Jurkat, Clone E6-1 (cell line): ENCODE results near the gene XPNPEP2. TPM values are rescaled to one million over a fixed set of nuclear protein-coding genes. Genes with fewer than 3 reads are reported as not detected.

Source experiments
- DNase-seq: peaks from one replicate; pipeline ENCODE4 v3.0.0-alpha.2; 2011; ENCODE audit warnings: low read depth, low spot score
- H3K4me3 ChIP-seq: 2 replicates; pipeline ENCODE4 v1.5.1; 2011; ENCODE audit warnings: mild to moderate bottlenecking, low read length, control low read depth, moderate library complexity
- polyA plus RNA-seq: library from polyadenylated mRNA; unstranded; fragments of >200 nt; gene quantifications from one replicate; pipeline ENCODE4 v1.2.1, GENCODE V29; 2012; ENCODE audit warnings: missing spikeins; ENCODE audit not compliant: insufficient read length, insufficient read depth

Gene XPNPEP2, protein sequence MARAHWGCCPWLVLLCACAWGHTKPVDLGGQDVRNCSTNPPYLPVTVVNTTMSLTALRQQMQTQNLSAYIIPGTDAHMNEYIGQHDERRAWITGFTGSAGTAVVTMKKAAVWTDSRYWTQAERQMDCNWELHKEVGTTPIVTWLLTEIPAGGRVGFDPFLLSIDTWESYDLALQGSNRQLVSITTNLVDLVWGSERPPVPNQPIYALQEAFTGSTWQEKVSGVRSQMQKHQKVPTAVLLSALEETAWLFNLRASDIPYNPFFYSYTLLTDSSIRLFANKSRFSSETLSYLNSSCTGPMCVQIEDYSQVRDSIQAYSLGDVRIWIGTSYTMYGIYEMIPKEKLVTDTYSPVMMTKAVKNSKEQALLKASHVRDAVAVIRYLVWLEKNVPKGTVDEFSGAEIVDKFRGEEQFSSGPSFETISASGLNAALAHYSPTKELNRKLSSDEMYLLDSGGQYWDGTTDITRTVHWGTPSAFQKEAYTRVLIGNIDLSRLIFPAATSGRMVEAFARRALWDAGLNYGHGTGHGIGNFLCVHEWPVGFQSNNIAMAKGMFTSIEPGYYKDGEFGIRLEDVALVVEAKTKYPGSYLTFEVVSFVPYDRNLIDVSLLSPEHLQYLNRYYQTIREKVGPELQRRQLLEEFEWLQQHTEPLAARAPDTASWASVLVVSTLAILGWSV
- polyA plus RNA-seq = 0.44 TPM

DNA sequence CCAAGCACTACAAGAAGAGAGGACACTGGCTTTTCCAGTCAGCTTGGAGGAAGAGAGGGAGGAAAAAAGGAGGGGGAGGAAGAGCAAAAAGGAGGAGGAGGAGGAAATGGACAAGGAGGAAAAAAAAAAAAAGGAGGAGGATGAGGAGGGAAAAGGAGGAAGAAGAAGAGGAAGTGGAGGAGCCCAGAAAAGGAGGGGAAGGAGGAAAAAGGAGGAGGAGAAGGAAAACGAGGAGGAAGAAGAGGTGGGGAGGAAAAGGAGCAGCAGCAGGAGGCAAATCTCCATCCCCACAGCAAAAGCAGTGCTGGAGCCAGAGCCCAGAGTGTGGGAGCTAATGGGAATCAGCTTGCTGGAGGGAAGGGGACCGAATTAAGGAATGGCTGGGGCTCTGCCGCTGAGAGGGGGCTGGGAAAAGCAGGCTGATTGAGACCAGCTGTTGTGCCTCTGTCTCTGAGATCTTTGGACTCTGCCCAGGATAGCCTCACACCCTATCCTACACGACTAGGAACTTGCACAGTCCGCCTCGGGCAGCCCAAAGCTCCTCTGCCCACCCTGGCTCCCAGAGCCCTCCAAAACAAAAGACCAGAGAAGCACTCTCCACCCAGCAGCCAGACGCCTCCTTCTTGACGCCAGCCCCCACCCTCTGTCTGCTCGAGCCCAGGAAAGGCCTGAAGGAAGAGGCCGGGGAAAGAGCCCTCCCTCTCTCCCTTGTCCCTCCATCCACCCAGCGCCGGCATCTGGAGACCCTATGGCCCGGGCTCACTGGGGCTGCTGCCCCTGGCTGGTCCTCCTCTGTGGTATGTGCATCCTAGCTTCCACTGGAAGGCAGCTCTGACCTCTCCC lies at the start of gene XPNPEP2:
TSS of gene XPNPEP2 (plus strand) at position 514 of the 843 bp plus-strand sequence. CDS start at position 749, 235 bp downstream.
- no peak for DNase-seq
- H3K4me3 ChIP-seq = no peak within 1 kb of the TSS

DNA sequence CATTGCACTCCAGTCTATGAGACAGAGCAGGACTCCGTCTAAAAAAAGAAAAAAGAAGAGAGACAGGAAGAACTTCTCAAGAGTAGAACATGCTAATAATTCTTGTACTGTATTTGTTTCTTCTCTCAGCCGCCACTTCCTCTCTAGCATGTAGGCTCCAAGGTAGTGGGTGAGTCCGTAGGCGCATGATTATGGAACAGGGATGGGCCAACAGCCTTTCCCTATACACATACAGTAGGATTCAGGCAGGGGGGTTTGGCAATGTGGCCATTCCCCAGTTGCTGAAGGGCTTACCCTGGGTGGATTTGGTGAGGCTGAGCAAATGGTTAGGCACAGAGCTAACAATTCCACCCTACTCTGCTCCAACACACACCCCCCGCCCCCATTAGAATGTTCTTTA lies 49.0 kb upstream of the XPNPEP2 start:
- H3K4me3 ChIP-seq = no peak overlapping the region

DNA sequence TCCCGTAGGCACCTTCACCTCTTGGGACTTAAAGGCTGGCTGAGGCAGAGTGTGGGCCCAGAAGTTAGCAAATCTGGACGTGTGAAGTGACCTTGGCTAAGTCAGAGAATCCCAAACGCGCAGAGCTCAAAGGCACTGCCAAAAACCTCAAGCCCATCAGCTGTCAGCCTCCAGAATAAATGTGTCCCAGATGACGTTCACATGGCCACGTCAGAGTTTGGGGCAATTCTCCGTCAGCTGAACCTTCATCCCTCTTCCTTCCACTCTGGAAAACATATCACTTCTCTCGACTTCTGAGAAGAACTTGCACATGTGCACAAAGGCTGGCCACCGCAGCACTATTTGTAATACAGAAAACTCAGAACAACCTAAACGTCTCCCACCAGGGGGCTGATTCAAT lies 48.3 kb upstream of the XPNPEP2 start:
- DNase-seq = peak; percentile 2
- H3K4me3 ChIP-seq = no peak overlapping the region

More for the DNA sequence above, 49.0 kb upstream of the XPNPEP2 start:
- DNase-seq = no peak

DNA sequence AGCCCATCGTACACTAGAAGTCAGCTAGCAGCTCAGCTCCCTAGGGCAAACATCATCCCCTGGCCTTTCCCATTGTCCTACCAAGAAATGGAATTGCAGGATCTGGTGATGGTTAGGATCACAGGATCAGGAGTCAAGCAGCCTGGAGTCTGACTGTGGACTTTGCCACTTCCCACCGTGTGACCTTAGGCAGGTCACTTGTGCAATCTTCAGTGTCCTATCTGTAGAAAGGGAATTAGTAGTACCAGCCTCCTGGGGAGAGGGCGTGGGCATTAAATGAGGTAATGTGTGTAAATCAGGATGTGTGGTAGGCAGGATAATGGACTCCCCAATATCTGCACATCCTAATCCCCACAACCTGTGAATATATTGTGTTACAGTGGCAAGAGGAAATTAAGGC lies 45.4 kb upstream of the XPNPEP2 start:
- H3K4me3 ChIP-seq = no peak overlapping the region
- no peak for DNase-seq

DNA sequence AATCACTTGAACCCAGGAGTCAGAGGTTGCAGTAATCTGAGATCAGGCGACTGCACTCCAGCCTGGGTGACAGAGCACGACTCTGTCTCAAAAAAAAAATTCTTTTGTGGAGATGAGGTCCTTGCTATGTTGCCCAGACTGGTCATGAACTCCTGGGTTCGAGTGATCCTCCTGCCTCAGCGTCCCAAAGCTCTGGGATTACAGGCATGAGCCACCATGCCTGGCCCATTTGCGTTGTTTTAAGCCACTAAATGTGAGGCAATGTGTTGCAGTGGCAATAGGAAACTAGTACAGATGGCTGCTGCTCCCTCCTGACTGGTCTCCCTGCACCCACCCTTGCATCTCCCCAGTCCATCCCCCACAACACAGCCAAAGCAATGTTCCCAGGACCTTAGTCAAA lies 44.0 kb upstream of the XPNPEP2 start:
- H3K4me3 ChIP-seq = no peak overlapping the region
- DNase-seq = no peak

DNA sequence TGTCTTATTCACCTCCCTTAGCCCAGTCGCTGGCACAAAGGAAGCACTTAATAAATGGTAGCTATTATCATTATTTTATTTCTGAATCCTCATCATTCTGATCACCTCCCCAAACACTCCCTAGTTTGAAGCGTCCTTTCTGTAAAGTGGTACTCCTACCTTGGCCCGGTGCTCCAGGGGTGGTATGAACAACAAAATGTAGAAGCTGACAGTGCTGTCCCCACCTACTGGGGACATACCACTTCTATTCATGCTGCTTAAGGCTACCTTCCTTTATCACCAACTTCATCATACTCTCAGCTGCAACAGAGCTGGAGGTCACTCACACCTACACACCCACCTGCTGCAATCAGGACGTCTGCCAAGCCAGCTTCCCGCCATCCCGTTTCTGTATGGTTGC lies 43.2 kb upstream of the XPNPEP2 start:
- H3K4me3 ChIP-seq = no peak overlapping the region
- no peak for DNase-seq

DNA sequence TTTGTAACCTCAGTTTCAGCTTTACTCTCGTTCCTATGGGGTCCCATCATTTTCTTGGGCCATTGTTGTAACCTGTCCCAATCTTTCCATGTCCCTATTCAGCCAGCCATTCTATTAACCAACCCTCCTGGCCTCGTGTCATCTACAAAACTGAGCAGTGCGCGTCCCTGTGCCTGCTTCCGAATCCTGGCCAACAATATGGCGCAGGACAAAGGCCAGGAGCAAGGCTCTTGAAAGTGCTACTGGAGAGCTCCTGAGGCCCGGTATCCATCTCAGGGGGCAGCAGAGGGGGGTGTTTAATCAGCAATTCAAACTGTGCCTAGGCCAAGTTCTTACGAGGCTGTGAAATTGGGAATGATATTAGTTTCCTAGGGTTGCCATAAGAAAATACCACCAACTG lies 42.8 kb upstream of the XPNPEP2 start:
- H3K4me3 ChIP-seq = no peak overlapping the region
- no peak for DNase-seq

DNA sequence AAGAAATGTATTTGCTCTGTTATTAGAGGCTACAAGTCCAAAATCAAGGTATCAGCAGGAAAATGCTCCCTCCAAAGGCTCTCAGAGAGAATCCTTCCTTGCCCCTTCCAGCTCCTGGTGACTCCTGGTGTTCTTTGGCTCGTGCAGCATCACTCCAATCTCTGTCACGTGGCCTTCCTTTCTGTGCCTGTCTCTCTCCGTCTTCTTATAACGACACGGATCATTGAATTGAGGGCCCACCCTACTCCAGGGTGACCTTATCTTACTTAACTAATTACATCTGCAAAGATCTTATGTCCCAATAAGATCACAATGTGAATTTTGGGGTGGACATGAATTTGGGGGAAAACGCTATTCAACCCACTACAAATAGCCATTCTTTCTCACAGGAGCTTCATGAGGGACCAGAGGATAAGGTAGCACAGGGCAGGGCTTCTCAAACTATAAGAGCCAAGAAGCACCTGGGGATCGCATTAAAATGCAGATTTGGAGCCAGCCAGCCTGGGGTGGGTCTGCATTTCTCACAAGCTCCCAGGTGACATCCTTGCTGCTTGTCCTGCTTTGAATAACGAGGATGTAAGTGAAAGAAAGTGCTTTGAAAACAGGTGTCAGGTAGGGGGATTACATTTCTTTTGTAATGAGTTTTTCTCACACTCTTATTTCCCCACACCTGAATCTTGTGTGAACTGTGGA lies 42.2 kb upstream of the XPNPEP2 start:
- no peak for DNase-seq
- no peak overlapping the region for H3K4me3 ChIP-seq

DNA sequence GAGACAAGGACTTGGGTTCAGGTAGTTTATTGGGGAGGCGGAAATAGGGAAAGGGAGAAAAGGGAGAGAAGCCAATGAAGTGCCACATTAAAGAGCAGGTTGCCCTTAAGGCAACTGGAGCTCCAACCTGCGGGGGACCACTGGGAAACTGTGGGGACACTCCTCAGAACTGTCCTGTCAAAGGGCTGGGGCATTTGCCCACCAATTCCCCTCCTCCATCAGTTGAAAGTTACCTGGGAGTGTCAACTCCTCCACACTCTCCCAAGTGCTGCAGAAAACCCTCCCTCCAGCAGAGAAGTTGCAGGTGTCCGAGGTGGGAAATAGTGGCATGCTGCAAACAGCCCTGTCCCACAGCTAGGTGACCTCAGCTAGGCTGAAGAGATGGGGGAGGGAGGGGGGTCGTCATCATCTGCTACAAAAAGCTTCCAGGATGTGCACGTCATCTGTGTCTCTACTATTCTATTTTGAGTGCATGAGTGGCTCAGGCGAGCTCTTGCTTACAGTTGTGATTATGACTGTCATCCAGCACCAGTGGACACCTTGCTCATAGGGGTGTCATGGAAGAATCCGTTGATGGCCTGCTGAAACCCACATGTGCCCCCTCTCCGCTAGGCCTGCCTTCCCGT lies 41.5 kb upstream of the XPNPEP2 start:
- H3K4me3 ChIP-seq = no peak overlapping the region
- no peak for DNase-seq

DNA sequence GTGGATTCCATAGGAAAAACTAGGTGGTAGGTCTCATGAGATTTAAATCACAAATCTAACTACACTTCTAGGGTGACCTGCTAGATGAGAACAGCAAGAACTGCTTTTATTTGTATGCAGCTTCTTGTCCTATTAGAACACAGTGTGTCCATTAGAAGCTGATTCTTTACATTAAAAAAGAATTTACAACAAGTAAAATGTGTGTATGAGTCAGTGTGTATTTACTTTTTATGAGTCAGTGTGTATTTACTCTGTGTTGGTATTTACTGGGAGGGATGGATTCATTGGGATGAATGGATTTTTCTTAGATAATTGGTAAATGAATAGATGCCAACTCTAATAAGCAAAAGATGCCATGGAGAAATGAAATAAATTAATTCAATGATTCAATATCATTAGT lies 40.6 kb upstream of the XPNPEP2 start:
- no peak for DNase-seq

DNA sequence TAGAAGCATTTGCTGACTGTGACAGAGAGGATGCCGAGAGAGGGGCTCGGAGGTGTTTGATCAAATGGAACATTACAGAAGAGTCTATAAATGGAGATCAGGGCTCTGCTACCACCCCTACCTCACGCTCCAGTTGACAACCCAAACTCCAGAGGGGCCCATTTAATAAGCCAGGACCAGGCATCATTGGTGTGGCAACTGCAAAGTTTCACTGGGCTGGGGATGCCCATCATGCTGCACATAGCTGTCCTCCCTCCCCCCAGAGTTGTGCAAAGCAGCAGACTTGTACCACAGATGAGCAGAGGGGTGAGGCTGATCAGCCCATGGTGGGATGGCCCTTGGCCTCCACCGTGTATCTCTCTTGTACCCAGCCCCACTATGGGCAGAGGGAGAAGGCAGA lies 38.2 kb upstream of the XPNPEP2 start:
- DNase-seq = no peak
- no peak overlapping the region for H3K4me3 ChIP-seq

More for the DNA sequence above, 40.6 kb upstream of the XPNPEP2 start:
- no peak overlapping the region for H3K4me3 ChIP-seq

DNA sequence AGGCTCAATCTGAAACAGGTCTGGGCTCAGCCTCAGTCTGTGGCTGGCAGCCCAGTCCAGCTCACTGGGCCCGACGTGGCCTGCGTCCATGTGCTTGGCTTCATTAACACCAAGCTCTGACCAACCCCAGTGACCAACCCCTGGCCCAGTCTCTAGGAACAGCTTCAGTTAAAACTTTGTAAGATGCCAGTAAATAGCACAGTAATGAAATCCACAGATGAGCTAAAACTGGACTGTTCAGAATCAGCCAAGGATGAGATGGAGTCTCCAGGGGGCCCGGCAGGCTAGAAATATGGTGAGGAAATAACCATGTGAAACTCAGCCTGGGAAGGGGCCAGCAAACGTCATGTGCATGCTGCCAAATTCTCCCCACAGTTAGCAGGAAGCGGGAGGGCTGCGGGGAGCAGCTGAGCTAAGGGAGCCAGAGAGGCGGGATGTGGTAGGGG lies 37.1 kb upstream of the XPNPEP2 start:
- H3K4me3 ChIP-seq = no peak overlapping the region
- DNase-seq = no peak

DNA sequence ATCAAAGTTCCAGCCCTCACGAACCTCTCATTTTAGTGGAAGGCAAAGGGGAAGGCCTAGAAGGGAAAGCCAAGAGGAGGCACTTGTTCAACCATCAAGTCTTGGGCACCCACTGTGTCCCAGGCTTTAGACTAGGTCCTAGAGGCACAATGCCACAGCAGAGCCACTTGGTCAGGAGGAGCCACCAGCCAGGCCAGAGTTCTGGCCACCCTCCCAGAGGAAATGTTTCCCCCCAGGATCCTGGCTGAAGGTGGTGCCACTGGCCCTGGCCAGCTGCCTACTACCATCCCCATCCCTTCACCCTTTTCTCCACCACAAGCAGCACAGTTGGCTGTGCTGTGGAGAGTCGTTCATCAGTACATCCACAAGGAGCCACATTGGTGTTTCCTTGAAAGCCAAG lies 34.3 kb upstream of the XPNPEP2 start:
- no peak for DNase-seq
- H3K4me3 ChIP-seq = no peak overlapping the region

DNA sequence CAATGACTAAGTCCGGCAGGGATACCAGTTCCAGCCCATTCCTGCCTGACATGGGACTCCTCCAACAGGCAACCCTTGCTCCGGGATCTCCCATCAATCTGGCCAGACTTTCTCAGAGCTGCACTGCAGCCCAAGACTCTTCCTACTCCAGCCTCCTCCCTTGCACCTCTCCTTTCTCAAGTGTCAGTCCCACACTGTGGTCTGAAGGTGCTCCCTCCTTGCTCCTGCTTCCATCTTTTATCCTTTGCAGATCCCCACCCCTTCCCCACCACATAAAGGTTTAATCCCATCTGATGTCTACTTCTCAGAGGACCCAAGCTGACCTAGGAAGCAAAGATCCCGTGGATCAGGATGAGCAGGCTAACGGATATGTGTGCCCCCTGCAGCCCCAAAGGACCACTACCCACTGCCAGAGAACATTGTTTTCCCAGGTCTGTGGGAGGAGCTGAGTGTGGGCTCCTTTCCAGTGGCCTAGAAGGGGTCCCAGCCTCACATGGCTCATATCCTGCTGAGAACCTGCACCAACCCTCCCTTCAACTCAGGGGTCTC lies 33.3 kb upstream of the XPNPEP2 start:
- H3K4me3 ChIP-seq = no peak overlapping the region
- DNase-seq = no peak

DNA sequence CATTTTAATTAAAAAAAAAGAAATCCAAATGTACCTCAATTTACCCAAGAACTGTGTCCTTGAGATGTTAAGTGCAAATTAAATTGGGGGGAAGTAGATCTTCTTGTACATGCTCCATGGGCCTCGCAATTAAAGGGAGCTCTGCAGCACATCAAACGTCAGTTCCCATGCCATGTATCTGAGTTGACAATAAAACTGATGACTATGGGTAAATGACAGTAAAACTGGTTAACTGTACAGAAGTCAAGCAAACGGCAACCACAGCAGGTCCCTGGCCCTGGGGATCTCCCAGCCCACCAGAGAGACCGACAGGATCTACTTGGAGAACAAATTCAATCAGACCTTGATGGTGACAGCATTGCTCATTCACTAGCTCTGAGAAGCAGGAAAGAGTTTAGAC lies 32.8 kb upstream of the XPNPEP2 start:
- DNase-seq = no peak
- no peak overlapping the region for H3K4me3 ChIP-seq

DNA sequence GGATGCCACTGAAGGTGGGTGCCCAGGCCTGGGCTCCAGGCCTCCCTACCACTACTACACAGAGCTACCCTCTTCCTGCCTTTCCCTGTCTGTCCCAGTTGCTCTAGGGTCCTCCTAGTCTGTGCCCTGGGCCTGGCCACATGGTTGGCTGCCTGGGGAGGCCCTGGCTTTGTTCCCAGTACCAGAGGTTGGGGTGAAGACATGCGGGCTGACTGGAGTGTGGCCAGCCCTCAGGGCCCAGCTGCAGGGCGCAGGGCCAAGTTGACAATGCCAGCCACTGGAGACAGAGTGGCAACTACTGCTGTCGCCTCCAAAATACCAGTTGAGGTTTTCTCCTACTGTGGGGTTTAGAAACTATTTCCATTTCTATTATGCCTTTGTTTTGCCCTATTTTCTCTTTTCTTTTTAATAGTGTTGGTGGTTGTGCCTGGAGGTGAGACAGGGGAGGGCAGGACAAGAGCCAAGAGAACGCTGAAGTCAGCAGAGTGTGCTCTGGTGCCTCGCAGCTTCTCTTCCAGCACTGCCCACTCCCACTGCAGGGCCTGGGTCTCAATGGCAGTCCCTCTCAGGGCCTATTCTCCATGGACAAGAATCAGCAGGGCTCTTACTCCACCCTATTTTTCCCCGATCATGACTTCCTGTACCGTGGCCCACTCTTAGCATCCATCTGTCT lies 32.2 kb upstream of the XPNPEP2 start:
- no peak overlapping the region for H3K4me3 ChIP-seq
- DNase-seq = no peak

DNA sequence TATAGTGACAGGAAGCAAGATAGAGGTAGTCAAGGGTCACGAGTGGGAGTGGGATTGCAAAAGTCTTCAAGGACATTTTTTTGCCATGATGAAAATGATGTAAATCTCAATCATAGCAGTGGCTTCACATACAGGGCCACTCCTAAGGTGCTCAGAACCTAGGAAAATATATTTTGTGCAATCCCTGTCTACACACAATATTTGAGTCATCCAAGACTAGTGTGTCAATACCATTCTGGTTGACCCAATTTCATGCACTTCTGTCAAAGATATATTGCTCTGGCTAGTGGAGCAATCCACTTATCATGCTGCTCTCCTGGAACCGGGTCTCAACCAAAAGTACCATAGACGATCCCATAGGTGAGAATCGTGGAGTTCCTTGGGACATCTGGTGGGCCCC lies 24.2 kb upstream of the XPNPEP2 start:
- H3K4me3 ChIP-seq = no peak overlapping the region
- DNase-seq = no peak

DNA sequence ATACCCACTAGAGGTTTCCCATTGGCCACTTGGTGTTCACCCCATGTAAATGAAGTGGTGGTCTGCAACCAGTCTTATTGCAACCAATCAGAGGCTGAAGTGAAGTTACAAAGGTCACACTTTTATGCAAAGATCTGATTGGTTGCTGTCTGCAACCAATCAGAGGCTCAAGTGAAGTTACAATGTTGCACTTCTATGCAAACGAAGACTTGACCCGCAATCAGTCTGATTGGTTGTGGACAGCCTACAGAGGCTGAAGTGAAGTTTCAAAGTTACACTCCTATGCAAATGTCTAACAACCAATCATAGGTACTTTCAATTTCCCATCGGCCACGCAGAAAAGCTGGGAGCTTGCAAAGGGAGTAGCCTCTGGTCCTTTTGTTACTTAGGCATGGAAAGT lies 22.3 kb upstream of the XPNPEP2 start:
- no peak overlapping the region for H3K4me3 ChIP-seq
- no peak for DNase-seq
